KMS-11 (cell line): Measurements from ENCODE around the gene TECPR2.

ENCODE experiments used
- H2AFZ ChIP-seq: fragments of 200-600 bp; sonication (generic); 2 replicates; pipeline ENCODE4 v1.6.1; 2016; ENCODE audit warnings: antibody characterized with exemption, mixed run types, low read depth
- H3K27ac ChIP-seq: fragments of 200-600 bp; sonication (generic); 2 replicates; pipeline ENCODE4 v1.6.1; 2016; ENCODE audit warnings: mild to moderate bottlenecking, mixed run types
- H3K27me3 ChIP-seq: fragments of 200-600 bp; sonication (generic); 2 replicates; pipeline ENCODE4 v1.6.1; 2017; ENCODE audit warnings: mild to moderate bottlenecking, low read depth, mixed run types, moderate library complexity; ENCODE audit not compliant: insufficient read depth
- H3K36me3 ChIP-seq: fragments of 200-600 bp; sonication (generic); 2 replicates; pipeline ENCODE4 v1.6.1; 2017; ENCODE audit warnings: mild to moderate bottlenecking, mixed run types; ENCODE audit not compliant: insufficient read depth
- H3K4me1 ChIP-seq: fragments of 200-600 bp; sonication (generic); 2 replicates; pipeline ENCODE4 v1.6.1; 2016; ENCODE audit warnings: mild to moderate bottlenecking, low read depth, mixed run types; ENCODE audit not compliant: poor library complexity, severe bottlenecking
- H3K4me2 ChIP-seq: fragments of 200-600 bp; sonication (generic); 2 replicates; pipeline ENCODE4 v1.7.0; 2016; ENCODE audit warnings: mild to moderate bottlenecking, mixed run types
- H3K4me3 ChIP-seq: fragments of 200-600 bp; sonication (generic); IDR thresholded peaks from 2 replicates; pipeline ENCODE4 v1.6.1; 2017; ENCODE audit warnings: low read depth, low read length, mixed read lengths; ENCODE audit not compliant: insufficient read depth
- H3K79me2 ChIP-seq: fragments of 200-600 bp; sonication (generic); 2 replicates; pipeline ENCODE4 v1.6.1; 2016; ENCODE audit warnings: low read depth, mixed run types; ENCODE audit not compliant: insufficient read depth
- H3K9ac ChIP-seq: fragments of 200-600 bp; sonication (generic); 2 replicates; pipeline ENCODE4 v1.6.1; 2016; ENCODE audit warnings: mild to moderate bottlenecking, mixed run types
- H4K20me1 ChIP-seq: fragments of 200-600 bp; sonication (generic); 2 replicates; pipeline ENCODE4 v1.6.1; 2016; ENCODE audit warnings: mild to moderate bottlenecking, mixed run types; ENCODE audit not compliant: insufficient read depth
- CTCF ChIP-seq: fragments of 200-600 bp; sonication (generic); conservative IDR thresholded peaks from 2 replicates; pipeline ENCODE4 v1.6.1; 2017; ENCODE audit warnings: low read depth, mild to moderate bottlenecking, antibody characterized with exemption, low read length, moderate library complexity, mixed read lengths

Gene TECPR2

GRCh38 chr14:102362545-102363181 is at the start of gene TECPR2, which contains the start of gene CINP:
TECPR2 (plus strand) TSS chr14:102362941; CDS start chr14:102376722, 13,781 bp downstream.
CINP (minus strand) TSS chr14:102362890; CDS start chr14:102362851, 39 bp downstream.
- Histone ChIP-seq H3K36me3 (no peaks in the 10 kb centered on the region), H3K79me2 (peaks cover 39% of the 10 kb centered on the region; the same call in 1 of the 2 replicates), H3K4me3 (no peak within 1 kb of the TSS), H2AFZ (peak within 1 kb of the TSS; percentile 92), H3K27ac (peak within 1 kb of the TSS; percentile 48), H4K20me1 (no peaks in the 10 kb centered on the region), H3K4me2 (peak within 1 kb of the TSS; percentile 84), H3K9ac (peak within 1 kb of the TSS; percentile 60), H3K27me3 (no peaks in the 10 kb centered on the region), H3K4me1 (peaks cover 26% of the 10 kb centered on the region)
- no peak for TF ChIP-seq CTCF

GRCh38 chr14:102314242-102315011 is 48.3 kb upstream of the TECPR2 start:
- H3K27ac ChIP-seq, result no peak overlapping the region
- H3K79me2 ChIP-seq, result no peaks in the 10 kb centered on the region
- peak overlapping the region; percentile 70 for H3K4me2 ChIP-seq
- peak overlapping the region; percentile 16; the same call in 1 of the 2 replicates for H3K9ac ChIP-seq
- peak overlapping the region; percentile 93 for H2AFZ ChIP-seq
- peak; percentile 93 for TF ChIP-seq CTCF
- H4K20me1 ChIP-seq, result no peaks in the 10 kb centered on the region
- no peak overlapping the region for H3K4me3 ChIP-seq
- no peaks in the 10 kb centered on the region for H3K36me3 ChIP-seq
- peaks cover 20% of the 10 kb centered on the region for H3K4me1 ChIP-seq
- no peaks in the 10 kb centered on the region for H3K27me3 ChIP-seq

GRCh38 chr14:102315121-102315520 is 47.6 kb upstream of the TECPR2 start:
- Histone ChIP-seq H4K20me1 (no peaks in the 10 kb centered on the region), H3K27ac (no peak overlapping the region), H3K36me3 (no peaks in the 10 kb centered on the region), H3K9ac (no peak overlapping the region), H2AFZ (peak overlapping the region; percentile 93; the same call in 1 of the 2 replicates), H3K27me3 (no peaks in the 10 kb centered on the region), H3K4me2 (no peak overlapping the region), H3K79me2 (peaks cover under 1% of the 10 kb centered on the region; the same call in 1 of the 2 replicates), H3K4me1 (peaks cover 20% of the 10 kb centered on the region), H3K4me3 (no peak overlapping the region)
- TF ChIP-seq CTCF, result no peak

GRCh38 chr14:102316338-102316742 is 46.4 kb upstream of the TECPR2 start:
- Histone ChIP-seq H3K27ac (peak overlapping the region; percentile 74), H3K9ac (peak overlapping the region; percentile 63; the same call in 1 of the 2 replicates), H3K4me3 (no peak overlapping the region), H3K36me3 (no peaks in the 10 kb centered on the region), H3K4me2 (peak overlapping the region; percentile 84), H3K27me3 (no peaks in the 10 kb centered on the region), H4K20me1 (no peaks in the 10 kb centered on the region), H3K79me2 (peaks cover 6% of the 10 kb centered on the region; the same call in 1 of the 2 replicates), H3K4me1 (peaks cover 27% of the 10 kb centered on the region), H2AFZ (peak overlapping the region; percentile 74)
- TF ChIP-seq CTCF, result no peak
